T follicular helper cell (primary cell): Measurements from ENCODE around the gene RBM11.
A peak's percentile ranks its signal among the peaks of the same experiment; 100 is the strongest.
"Not testable (repeated sequence)": the region's sequence is repeated elsewhere in the genome, so short reads cannot be mapped to it uniquely, and the experiment has no call there.

Experiments
- DNase-seq: peaks from one replicate; pipeline ENCODE4 v3.0.0-alpha.2; 2020; ENCODE audit warnings: low read depth
- total RNA-seq, 2 experiments: gene quantifications; one replicate each; lab custom pipeline; 2026; lab: John Stamatoyannopoulos, UW

The RBM11 gene, protein sequence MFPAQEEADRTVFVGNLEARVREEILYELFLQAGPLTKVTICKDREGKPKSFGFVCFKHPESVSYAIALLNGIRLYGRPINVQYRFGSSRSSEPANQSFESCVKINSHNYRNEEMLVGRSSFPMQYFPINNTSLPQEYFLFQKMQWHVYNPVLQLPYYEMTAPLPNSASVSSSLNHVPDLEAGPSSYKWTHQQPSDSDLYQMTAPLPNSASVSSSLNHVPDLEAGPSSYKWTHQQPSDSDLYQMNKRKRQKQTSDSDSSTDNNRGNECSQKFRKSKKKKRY
- total RNA-seq = 2.2 to 2.7 reads per million in 2 experiments

DNA sequence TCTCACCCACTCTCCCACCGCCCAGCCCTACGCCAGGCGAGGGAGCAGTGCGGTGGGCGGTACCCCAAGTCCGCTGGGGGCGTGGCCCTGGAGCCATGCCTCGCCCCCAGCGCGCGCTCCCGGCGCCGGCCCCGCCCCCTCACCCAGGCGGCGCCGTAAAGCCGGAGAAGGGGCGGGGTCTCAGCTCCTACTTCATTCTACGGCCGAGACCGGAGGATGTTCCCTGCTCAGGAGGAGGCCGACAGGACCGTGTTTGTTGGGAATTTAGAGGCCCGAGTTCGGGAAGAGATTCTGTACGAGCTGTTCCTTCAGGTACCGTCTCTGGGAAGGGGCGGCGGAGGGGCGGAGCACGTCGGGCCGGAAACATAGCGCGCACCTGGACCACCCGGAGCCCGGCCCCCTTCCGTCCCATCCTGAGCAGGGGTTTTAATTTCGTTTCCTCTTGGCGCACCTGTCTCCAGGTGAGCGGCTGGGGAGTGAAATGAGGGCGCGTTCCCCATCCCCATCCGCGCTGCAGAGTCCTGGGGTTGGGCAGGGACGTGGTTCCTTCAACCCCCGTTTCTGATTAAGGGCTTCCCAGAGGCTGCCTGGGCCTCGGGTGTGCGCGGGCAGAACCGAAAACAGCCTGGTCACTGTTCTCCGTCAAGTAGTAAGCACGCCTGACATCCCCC, at the start of gene RBM11:
TSS of gene RBM11 (plus strand) at position 187 of the 671 bp plus-strand sequence. CDS start at position 217, 30 bp downstream.
- peak; percentile 69 for DNase-seq

DNA sequence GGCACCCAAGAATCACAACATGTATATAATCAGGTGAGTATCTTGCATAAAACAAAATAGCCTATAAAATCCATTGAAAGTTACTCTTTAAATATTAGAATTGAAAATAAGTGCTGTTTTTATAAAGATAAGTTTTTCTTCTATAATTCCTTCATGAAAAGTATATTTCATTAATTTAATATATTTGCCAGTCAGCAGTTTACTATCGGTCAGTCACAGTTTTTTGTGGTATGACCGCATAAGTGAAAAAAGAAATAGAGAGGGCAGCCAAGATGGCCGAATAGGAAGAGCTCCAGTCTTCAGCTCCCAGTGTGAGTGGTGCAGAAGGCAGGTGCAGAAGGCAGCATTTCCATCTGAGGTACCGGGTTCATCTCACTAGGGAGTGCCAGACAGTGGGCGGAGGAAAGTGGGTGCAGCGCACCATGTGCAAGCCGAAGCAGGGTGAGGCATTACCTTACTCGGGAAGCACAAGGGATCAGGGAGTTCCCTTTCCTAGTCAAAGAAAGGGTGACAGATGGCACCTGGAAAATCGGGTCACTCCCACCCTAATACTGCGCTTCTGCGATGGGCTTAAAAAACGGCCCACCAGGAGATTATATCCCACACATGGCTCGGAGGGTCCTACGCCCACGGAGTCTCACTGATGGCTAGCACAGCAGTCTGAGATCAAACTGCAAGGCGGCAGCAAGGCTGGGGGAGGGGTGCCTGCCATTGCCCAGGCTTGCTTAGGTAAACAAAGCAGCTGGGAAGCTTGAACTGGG, 49.3 kb upstream of the RBM11 start:
- not testable (repeated sequence) for DNase-seq

DNA sequence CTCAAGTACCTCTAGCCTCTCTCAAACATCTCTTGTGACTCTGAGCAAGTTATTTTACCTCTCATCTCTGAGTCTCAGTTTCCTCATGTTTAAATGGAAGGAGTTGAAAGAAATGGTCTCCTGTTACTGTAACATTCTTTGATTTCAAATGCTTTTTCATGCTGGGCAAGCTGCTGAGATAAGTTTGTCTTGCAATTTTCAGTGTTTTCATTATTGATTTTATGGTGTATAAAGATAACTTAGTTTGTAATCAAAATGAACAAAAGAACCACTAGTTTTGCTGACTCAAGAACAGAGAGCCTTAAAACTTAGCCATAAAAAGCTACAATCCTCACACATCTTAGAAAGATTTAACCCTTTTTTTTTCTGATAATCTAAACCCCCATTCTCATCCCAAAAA, 9.7 kb upstream of the RBM11 start:
- no peak for DNase-seq

DNA sequence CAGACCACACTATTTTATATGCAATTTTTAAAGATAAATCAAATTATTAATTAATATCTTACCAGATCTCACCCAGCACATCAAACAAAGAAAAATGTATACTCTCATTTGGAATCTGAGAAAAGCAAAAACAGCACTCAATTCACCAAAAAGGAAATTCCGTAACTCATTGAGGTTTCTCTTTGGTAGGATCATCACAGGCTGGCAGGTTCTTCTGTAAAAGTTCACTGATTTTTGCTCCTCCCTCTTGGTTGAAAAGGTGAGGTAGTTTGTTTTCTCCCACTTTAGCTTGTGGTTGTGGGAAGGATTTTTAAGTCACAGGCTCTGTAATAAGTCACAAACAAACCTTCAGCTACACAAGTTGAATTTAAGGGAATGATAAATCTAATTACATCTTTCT, 5.2 kb upstream of the RBM11 start, which contains the start of gene LIPI:
TSS of gene LIPI (minus strand) at position 218 of the 400 bp plus-strand sequence. CDS start at position 108, 110 bp downstream.
- DNase-seq = no peak

DNA sequence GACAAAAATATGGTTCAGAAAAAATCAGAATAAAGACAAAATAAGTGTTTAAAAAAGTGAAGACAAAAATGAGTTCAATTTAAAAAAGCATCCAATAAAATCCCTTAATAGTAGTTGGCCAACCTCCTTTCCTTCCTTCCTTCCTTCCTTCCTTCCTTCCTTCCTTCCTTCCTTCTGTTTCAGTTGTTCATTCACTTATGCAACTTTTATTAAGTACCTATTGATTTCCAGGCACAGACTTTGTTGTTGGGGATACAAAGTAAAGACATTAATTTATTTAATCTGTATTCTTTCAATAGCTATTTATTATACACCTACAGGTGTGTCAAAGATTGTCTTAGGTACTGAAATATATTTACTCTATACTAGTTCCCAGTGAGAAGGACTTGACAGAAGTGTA, 2.8 kb upstream of the RBM11 start:
- no peak for DNase-seq

DNA sequence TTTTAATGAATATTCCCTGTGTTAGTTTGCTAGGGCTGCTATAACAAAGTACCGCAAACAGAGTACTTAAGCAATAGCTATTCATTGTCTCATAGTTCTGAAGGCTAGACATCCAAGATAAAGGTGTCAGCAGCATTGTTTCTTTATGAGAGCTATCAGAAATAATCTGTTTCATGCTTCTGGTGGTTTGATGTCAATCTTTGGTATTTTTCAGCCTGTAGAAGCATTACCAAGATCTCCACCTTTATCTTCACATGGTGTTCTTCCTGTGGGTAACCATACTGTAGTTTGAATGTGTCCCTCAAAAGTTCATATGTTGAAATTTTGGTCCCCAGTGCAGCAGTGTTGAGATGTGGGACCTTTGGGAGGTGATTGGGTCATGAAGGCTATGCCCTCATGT, 7.4 kb downstream of the RBM11 start:
- DNase-seq = no peak

DNA sequence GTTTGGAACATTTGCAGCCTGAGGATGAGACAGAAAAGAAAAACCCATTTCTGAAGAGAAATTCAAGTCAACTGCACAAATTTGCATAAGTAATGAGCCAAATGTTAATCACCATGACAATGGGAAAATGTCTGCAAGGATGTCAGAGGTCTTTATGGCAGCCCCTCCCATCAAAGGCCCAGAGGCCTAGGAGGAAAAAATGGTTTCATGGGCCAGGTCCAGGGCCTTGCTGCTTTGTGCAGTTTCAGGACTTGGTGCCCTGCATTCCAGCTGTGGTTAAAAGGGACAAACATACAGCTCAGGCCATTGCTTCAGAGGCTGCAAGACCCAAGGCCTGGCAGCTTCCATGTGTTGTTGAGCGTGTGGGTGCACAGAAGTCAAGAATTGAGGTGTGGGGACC, 13.4 kb downstream of the RBM11 start:
- DNase-seq = no peak

DNA sequence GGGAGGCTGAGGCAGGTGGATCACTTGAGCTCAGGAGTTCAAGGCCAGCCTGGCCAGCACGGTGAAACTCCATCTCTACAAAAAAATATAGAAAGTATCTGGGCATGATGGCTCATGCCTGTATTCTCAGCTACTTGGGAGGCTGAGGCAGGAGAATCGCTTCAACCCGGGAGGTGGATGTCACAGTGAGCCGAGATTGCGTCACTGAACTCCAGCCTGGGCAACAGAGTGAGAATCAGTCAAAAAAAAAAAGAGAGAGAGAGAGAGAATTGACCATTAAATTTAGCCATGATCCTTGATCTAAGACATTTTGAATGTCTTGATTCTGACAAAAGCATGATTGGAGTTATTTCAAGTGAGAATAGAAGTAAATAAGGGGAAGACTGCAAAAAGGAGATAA, 19.1 kb downstream of the RBM11 start:
- no peak for DNase-seq

DNA sequence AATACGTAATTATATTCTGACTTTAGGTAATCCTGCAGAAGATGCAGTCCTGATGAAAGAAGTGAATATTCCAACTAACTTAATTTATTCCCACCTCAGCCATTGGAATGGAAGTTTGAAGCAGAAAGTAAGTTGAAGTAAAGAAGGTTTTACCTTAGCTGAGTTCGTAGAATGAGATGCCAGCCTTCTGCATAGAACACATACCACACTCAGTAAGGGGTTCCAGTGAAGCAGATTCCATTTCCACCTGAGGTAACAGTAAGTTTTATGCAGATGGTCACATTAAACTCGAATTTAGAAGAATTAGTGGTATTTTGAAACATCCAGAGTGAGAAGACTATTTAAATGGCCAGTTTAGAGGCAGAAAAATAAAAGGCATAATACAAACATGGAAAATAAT, 20.2 kb downstream of the RBM11 start:
- no peak for DNase-seq

DNA sequence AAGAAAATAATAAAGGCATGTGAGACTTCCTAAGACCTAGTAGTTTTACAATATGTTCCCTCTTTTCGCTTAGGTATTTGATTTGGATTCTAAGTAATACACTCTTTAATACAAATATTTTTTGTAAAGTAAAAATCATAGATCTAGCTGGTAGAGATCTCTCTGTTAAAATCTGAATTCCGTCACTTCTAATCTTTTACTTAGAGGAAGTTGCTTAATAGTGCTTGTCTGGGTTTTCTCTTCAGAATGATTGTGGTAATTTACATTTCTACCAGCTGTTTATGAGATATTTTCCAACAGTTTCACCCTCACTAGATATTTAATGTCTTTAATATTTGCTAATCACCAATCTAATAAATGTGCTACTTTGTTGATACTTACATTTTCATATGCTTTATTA, 23.3 kb downstream of the RBM11 start:
- DNase-seq = no peak

DNA sequence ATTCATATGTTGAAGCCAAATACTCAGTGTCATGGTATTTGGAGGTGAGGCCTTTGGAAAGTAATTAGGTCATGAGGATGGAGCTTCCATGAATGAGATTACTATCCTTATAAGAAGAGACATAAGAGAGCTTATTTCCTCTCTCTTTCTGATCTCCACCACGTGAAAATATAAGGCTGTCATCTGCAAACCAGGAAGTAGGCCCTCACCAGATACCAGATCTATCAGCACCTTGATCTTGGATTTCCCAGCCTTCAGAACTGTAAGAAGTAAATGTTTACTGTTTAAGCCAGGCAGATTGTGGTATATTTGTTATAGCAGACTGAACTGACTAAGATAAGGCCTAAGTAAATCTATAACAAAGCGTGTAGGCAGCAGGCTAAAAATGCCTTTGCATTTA, 25.3 kb downstream of the RBM11 start:
- no peak for DNase-seq

DNA sequence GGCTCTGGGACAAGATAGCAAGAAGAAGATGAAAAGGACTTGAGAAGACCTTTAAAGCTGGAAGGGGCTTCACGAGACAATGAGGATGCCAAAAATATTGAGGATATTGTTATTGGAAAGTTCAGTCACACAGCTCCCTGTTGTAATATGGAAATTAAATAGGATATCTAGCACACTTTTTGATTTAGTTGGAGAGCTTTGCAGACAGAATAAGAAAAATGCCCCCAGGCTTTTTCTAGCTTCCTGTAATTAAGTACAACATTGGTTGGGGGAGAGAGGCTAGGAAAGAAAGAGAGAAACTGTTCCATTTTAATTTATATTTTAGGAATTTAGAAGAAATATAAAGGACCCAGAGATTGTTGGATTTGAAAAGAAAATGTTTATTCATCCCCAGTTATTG, 27.5 kb downstream of the RBM11 start:
- no peak for DNase-seq

DNA sequence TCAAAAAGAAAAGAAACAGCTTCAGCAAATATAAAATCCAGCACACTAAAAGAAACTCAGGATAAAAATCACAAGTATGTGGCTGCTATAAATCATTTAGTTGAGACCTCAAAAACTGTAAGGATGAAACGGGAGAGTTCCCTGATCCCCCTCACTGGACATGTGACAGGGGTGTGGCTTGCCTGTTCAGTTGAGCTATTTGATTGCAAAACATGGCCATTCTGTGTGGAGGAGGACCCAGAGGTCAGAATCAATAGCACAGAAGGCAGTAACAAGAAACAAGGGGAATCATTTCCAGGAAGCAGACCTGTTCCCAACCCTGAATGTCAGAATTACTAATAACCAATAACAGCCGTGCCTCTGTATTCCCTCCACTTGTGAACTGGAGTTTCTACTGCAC, 27.9 kb downstream of the RBM11 start:
- no peak for DNase-seq

DNA sequence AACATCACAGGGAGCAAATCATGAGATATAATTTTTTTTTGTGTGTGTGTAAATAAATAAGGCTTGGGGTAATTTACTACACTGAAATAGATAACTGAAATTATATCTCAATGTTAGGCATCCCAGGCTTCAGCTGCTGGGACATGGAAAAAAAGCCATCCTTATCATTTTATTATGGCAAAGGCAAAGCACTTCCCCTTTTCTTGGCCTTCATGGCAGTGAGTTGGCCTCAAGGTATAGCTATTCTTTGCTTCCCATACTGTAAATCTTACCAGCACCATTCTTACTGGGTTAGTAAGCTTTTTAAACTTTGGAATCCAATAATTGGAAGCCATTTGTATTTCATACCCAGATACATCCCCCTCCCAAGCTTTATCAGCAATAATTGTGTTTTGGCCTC, 29.0 kb downstream of the RBM11 start:
- DNase-seq = no peak

DNA sequence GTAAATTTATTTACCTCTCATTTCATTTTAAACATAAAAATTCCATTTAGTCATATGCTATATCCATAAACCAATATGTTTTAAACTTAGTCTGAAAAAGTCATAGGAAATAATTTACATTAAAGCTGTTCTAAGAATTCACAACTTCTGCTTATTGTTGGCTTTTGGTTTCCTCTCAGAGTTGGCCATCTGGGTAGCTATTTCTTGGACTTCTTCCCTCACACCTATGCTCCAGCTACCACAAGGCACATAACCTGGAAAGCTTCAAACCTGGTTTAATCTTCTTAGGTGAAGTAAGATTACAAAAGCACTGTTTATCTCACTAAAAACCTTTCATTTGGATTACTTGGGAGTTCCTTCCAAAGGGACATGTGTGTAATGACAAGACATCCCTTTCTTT, 29.8 kb downstream of the RBM11 start:
- no peak for DNase-seq

DNA sequence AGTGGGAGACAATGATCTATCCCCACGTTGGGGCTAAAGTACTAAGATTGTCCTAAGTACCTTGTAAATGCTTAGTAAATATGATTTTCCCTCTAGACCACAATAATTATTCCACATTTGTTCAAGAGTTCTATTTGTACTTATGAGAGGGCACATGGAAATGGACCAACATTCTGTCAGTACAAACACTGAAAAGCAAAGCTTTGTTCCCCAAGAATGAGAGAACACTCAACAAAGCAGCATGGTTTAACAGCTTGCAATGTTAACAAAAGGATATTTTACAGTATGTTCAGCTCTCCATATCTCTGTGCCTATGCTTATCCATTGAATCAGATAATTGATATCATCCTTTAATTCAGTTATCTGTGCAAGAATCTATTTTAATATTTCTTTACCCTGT, 35.4 kb downstream of the RBM11 start:
- no peak for DNase-seq

DNA sequence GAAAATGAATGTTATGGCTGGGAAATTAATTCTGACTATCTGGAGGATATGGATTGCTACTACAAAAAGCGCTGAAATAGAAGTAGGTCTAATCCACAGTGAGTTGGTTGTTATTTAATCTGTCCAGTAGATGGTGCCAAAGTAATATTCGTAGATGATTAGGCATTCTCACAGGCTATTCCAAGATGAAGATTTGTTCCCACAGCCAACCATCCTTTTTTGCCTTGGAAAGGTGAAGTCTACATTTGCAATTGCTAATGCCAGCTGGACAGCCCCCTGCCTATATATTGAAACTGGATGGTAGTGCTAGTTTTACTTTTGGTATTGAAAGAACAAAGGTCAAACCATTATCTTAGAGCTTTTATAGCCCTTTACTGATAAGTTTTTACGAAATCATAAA, 43.8 kb downstream of the RBM11 start:
- DNase-seq = no peak

DNA sequence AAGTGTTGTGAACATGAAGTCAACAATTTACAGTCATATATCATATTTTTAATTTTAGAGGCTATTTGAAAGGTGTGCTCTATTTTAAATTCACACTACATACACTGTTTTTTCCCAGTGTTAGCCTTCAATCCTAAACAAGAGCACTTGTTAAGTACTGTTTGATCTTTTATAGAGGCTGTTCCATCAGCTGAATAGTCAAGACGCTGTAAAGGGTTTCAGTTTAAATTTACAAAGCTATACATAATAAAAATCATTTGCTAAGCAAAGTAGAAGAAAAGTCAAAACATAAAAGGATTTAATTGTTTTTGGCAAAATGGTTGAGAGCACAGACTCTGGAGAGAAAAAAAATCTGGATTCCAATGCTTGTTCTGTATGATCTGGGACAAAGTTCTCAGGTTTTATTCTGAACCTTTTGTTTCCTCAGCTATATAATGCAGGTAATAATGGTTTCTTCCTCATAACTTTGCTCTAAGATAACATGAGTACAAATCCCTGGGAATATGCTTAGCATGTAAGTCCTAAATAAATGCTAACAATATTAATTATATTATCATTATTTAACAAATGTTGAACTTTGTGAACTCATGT, 44.3 kb downstream of the RBM11 start:
- DNase-seq = no peak

DNA sequence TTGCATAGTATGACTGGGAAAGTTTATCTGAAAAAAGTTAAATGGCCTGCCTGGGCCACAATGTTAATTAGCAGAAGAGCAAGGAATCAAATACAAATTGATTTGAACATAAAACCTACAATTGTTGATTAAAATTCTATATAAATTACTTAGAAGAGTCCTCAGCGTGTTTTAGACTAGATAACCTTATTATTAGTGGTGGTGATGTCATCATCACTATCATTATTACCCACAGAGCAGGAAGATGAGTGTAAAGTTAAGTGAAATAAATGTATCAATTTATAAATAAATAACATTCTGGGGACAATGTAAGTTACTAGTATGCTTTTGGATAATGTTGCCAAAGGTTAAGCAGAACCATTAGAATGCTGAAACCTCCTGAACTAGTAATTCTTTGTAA, 46.1 kb downstream of the RBM11 start:
- DNase-seq = no peak

DNA sequence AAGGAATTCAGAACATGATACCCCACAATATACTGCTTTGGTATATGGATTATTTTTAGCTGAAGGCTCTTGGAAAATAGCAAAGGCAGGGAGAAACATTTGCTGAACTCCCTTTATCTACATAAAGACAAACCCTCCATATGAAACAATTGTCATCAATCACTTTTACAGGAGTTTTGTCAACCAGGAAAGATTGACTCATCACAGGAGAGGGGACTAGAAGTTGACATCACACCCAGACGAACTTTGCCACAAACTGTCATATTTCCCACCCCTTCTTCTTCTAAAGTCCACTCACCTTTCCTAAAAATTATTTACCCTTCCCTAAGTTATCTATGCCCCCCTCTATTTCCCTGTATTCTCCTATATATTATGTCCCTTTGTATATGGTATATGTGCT, 47.9 kb downstream of the RBM11 start:
- DNase-seq = no peak

DNA sequence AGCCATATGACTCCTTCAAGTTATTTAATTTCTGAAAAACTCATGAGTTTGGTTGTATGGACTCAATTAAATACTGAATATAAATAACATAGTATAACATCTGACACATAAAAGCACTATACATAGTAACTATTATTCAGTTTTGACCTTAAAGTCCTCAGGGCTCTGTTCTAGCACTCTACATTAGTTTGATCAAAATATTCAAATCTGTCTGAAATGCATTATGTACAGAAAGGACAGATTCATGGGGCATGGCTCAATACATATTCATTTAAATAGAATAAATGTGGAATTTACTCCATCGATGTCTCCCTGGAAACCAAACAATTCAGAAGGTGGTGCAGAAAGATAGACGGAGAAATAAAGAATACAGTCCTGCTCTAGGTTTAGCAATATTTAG, 49.1 kb downstream of the RBM11 start:
- DNase-seq = no peak

DNA sequence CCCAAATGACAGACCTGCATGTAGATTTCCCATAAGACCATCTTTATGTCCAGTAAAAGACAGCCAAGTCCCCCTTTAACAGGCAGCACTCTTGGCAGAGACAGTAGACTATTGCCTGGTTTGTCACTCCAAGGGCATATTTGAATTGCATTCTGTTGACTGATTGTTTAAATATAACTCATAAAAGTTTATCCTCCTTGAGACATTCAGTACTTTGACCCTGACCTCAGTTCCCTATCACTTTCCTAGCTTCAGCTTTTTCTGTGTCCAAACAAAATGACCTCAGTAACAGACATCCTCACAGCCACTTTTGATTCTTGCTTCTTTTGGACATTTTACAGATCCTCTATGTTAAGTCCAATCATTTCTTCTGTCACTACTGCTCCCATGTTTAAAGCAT, 51.1 kb downstream of the RBM11 start:
- DNase-seq = no peak

DNA sequence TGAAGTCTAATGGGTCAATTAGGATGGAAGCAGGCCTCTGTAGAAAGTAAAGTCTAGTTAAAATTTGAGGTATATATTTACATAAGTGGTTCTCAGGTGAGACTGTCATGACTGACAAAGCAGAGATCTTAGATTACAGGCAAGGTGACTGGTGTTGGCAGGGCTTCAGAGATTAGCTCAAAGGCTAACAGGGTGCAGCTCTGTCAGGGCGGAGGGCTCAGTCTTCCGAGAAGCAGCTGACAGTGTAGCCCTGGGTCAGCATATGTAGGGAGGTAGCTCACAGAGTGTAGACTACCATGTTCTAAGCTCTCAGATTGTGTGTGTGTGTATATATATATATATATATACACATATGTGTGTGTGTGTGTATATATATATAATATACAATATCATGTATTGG, 54.7 kb downstream of the RBM11 start:
- DNase-seq = no peak
